GM19239 (cell line): ENCODE measurements around the gene IFIT1B.
"Not testable (repeated sequence)": the region's sequence is repeated elsewhere in the genome, so short reads cannot be mapped to it uniquely, and the experiment has no call there.

Experiments
- DNase-seq: peaks from one replicate; pipeline ENCODE4 v3.0.0; 2011; ENCODE audit warnings: low spot score; ENCODE audit not compliant: insufficient read length
- FAIRE-seq: peaks from 2 replicates; lab custom pipeline; 2011; peaks lifted over from hg19 to GRCh38; lab: Jason Lieb, UNC

Gene IFIT1B, protein sequence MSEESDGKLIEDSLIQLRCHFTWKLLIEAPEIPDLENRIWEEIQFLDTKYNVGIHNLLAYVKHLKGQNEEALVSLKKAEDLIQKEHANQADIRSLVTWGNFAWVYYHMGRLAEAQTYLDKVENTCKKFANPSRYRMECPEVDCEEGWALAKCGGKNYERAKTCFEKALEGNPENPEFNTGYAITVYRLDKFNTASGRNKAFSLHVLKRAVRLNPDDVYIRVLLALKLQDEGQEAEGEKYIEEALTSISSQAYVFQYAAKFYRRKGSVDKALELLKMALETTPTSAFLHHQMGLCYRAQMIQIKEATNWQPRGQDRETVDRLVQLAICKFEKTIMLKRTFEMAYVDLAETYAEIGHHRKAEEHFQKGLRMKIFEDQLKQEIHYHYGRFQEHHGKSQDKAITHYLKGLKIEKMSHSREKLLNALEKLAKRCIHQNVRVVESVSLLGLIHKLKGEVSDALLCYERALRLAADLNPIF

DNA sequence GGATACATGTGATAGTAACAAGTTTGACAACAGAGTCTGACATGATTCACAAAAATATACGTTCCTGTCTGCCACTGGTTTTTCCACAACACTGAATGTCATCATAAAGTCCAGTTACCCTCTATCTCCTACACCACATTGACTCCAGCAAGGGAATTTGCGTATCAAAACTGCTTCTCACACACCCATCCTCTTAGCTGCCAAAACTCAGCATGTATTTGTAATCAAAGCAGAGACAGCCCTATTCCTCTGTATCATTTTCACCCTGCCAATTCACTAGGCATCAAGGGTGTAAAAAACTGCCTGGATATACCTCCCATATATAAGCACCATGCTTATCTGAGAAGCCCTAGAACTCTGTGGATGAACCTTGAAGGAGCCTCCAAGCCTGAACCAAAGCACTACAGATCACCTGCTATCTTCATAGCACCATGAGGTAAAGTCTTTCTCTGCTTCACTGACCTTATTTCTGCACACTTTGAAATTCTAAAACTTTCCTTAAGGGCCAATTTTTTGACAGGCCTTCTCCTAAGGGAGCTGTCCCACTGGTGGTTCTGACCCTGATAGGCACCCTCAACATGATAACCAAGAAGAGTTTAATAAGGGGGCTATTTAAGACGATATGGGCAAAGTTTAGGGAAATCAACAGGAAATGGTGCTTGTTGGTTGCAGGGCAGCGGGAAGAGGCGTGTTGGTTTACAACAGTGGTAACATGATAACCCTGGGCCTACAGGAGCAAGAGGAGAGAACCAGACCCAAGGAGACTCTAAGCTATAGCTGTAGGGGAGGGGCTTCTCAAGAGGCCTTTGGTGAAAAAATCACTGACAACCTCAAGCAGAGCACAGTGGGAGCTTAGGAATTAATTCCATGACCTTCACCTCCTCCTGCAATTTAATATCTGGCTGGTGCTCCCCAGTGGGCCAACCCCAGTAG is at the start of gene IFIT1B:
Gene IFIT1B (plus strand): TSS at position 352 of the 933 bp plus-strand sequence. CDS start 80 bp downstream, at position 432.
- no peak for FAIRE-seq
- no peak for DNase-seq

DNA sequence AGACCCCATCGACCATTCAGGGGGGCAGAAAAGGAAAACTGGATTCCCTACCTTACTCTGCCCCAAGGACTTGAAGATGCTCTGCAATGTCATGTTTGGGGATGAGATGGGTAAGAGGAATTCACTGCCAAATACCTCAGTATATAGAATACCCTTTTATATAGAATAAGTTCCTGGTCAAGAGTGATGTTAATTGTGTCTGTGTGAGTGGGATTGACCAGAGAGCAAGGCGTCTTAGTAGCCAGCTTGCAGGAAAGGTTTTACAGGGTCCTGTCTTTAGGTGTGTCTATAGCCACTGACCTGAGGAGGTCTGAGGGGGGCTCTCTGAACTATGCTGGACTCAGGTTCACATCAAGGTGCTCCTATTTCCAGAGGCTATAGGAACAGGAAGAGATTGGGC is 48.7 kb upstream of the IFIT1B start:
- FAIRE-seq (no peak), DNase-seq (no peak)

DNA sequence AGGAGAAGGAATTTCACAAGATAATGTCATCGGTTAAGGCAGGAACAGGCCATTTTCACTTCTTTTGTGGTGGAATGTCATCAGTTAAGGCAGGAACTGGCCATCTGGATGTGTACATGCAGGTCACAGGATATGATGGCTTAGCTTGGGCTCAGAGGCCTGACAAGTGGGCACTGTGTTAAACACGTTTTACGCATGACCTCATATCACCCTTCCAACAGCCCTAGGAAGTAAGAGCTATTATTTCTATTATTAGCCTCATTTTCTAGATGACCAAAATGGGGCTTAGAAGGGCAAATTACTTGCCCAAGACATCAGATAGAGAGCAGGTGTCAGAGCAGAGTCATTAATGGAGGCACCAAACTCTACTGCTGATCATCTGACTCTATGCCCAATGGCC is 47.8 kb upstream of the IFIT1B start:
- FAIRE-seq, DNase-seq: not testable (repeated sequence)

DNA sequence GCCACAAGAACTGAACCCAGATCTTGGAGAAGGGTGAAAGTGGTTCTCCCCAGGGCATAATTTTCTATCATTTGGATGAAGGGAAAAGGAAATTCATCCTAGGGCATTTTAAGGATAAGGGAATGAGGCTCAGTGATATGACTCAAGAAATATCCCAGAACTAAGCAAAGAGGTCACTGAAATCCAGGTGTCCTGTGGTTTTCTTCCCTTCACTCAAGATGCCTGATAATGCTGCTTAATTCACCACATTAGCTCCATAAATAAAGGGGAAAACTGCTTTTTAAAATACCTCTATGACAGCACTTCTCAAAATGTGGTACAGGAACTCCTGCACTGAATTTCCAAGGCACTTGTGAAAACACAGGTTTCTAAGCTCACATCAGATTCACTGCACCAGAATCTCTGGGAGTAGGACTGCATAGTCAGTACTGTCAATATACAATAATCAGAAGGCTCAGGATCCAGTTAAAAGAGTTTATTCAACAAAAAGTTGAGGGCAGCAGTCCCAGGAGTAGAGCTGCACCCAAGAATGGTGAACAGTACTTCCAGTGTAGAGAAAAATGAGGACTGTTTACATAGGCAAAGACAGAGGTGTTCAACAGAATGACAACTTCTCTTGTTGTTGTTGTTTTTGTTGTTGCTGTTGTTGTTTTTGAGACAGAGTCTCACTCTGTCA is 47.2 kb upstream of the IFIT1B start:
- FAIRE-seq: no peak
- no peak for DNase-seq

DNA sequence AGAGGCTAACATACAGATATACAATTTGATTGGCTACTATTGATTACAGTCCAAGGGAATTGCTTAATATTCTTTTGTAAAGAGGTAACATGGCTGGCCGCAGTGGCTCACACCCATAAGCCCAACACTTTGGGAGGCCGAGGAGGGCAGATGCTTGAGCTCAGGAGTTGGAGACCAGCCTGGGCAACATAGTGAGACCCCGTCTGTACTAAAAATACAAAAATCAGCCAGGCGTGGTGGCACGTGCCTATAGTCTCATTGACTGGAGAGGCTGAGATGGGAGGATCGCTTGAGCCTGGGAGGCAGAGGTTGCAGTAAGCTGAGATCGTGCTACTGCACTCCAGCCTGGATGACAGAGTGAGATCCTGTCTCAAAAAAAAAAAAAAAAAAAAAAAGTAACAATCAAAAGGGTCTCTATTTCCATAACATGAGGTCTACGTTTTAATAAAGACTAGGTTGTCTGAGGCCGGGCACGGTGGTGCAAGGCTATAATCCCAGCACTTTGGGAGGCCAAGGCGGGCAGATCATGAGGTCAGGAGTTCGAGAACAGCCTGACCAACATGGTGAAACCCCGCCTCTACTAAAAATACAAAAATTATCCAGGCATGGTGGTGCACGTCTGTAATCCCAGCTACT is 46.3 kb upstream of the IFIT1B start:
- FAIRE-seq: not testable (repeated sequence)

DNA sequence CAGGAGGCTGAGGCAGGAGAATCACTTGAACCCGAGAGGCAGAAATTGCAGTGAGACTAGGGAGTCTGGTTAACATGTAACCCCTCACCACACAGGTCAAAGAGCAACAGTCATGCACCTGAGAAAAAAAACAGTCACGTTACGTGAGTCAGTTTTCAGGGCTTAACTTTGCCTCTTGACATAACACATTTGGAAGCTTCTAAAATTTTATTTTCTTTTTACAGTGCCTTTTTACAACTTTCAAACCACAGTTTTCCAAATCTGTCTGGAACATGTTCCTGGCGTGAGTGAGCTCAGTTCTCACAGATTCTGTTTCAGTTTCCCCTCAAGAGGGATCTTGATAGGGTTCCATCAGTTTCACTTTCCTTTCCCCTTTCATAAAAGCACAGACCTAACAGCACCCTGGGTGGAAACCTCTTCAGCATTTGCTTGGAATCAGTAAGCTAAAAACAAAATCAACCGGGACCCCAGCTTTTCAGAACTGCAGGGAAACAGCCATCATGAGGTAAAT is 45.7 kb upstream of the IFIT1B start:
- peak; percentile 92 for FAIRE-seq
- DNase-seq: no peak

More for the DNA sequence above, 46.3 kb upstream of the IFIT1B start:
- DNase-seq: not testable (repeated sequence)

DNA sequence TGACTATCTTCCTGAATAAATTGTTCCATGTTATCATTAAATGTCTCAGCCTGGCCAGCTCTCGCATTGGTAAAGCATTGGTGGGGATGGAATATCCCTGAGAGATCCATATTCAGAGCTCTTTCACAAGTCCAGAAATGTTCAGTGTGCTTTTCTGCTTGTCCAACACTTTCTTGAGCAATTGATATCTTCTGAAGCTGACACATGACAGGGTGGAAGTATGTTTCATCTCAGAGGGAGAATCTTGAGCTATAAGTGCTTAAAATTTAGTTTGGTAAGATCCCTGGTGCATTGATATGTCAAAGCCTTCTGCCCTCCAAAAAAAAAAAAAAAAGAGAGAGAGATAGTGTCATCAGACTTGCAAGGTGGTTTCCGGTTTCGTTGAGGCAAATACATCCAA is 42.6 kb upstream of the IFIT1B start:
- no peak for FAIRE-seq
- no peak for DNase-seq

DNA sequence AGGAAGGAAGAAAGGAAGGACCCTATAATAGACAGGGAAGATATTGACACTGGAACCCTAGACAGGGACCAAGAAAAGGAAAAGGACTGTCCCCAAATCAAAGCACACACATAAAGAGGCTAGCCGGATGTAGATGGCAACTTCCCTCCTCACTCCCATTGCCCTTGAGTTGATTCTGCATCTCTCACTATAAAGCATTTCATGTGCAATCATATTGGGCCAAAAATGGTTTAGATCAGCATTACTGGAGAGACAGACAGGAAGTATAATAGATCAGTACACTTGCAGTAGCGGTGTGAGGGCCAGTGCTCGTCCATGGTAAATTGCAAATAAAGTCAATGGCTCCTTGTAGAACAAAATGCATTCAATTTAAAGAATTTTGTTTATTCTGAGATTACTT is 41.6 kb upstream of the IFIT1B start:
- no peak for DNase-seq
- no peak for FAIRE-seq

DNA sequence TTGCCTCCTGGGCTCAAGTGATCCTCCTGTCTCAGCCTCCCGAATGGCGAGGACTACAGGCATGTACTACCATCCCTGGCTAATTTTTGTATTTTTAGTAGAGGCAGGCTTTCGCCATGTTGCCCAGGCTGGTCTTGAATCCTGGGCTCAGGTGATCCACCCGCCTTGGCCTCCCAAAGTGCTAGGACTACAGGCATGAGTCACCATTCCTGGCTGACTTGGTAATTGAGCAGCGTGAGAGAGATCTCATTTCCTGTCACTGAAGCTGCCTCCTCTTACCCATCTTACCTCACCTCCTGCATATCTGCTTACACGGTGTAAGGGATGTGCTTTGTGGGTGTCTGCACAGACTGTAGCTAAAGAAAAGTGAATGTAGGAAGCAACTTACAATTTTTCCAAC is 40.4 kb upstream of the IFIT1B start:
- FAIRE-seq (peak; percentile 62), DNase-seq (no peak)

DNA sequence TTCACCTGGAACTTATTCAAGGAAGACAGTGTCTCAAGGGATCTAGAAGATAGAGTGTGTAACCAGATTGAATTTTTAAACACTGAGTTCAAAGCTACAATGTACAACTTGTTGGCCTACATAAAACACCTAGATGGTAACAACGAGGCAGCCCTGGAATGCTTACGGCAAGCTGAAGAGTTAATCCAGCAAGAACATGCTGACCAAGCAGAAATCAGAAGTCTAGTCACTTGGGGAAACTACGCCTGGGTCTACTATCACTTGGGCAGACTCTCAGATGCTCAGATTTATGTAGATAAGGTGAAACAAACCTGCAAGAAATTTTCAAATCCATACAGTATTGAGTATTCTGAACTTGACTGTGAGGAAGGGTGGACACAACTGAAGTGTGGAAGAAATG is 39.1 kb upstream of the IFIT1B start:
- FAIRE-seq: no peak
- DNase-seq: no peak

DNA sequence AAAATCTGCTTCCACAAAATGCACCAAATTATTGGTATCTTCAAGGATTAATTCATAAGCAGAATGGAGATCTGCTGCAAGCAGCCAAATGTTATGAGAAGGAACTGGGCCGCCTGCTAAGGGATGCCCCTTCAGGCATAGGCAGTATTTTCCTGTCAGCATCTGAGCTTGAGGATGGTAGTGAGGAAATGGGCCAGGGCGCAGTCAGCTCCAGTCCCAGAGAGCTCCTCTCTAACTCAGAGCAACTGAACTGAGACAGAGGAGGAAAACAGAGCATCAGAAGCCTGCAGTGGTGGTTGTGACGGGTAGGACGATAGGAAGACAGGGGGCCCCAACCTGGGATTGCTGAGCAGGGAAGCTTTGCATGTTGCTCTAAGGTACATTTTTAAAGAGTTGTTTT is 38.0 kb upstream of the IFIT1B start:
- DNase-seq (no peak), FAIRE-seq (no peak)

DNA sequence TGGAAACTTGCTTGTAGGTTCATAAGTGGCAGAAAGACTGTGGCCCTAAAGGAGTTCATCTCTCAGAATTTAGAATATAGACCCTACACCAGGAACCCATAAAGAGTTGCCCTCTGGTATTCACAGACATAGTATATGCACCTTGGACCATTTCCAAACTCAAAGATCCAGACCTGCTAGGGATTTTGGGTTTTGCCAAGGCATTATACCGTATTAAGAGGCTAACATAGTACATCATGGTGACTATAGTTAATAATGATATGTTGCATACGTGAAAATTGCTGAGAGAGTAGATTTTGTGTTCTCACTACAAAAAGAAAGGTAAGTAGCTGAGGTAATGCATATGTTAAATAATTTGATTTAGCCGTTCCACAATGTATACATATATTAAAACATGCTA is 36.2 kb upstream of the IFIT1B start:
- FAIRE-seq: no peak

DNA sequence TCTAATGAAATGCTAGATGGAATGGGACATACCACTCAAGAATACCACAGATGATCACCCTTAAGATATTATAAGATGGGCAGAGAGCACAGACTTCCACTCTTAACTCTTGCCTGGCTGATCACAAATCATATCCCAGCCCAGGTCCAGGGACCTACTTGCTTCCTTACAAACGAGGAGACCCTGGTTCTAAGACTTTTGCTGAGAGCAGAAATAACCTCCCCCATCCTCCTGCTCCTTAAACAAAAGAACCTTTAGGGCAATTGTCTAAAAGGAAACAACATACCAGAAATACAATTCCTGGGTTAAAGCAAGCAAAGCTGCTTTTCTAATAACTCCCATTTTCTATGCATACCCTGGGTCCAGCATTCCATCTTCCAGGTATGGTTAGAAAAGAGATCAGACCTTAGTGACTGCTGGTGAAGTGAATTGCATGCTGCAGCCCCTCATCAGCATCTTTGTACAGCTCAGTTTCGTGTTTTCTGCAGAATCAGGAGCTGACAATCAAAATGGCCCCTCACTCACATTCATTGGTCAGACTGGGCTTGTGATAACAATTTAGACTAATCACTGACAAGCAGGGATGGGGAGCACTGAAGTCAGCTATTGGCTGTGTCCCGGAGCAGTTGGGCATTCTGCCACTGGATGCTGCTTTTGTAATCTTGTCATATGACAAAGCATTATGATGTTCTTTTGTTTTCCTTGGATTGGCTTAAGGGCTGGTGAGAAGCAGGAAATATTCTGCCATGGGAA is 35.5 kb upstream of the IFIT1B start:
- no peak for FAIRE-seq
- DNase-seq: no peak

More for the DNA sequence above, 36.2 kb upstream of the IFIT1B start:
- DNase-seq: no peak

DNA sequence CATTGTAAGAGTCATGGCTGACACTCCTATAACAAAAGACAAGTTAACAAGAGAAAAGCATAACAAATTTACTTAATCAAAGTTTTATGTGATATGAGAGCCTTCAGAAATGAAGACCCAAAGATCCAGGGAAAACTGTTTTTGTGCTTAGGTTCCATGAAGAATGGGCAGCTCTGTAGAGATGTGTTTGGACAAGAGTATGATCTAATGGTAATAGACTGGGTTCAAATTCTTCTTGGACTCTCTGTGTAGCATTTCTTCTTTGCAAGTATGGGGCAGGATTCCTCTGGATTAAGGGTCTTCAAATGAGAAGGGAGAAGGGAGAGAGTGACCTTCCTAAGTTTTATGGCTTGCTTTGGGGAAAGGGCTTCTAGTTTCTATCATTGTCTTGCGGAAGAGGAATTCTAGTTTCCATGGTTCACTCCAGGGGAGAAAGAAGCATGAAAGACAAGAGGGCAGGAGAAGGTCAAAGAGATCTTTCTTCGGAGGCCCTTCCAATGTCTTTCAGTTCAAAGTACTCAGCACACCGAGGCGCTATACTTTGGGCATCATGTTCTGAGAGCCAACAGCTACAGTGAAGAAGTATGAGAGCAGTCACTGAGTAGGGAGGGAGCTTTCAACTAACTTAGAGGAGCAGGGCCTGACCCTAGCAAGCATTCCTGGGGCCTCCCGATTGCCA is 34.6 kb upstream of the IFIT1B start:
- DNase-seq: no peak
- FAIRE-seq: no peak

DNA sequence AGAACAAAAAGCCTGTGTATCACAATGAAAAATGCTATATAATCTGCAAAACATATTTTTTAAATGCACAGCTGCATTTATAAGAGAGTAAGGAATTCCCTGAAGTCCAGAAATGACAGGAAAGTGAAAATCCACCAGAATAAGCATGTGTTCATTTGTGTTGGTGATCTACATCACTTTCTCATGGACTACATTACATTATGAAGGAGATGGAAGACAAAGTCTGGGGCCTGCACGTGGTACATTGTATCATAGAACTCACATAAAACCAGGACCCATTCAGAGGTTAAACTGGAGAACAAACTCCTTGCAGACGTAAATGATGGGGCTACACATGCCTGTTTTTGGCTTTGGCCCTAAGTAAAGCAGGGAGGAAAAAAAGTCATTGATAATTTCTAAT is 33.7 kb upstream of the IFIT1B start:
- no peak for FAIRE-seq

DNA sequence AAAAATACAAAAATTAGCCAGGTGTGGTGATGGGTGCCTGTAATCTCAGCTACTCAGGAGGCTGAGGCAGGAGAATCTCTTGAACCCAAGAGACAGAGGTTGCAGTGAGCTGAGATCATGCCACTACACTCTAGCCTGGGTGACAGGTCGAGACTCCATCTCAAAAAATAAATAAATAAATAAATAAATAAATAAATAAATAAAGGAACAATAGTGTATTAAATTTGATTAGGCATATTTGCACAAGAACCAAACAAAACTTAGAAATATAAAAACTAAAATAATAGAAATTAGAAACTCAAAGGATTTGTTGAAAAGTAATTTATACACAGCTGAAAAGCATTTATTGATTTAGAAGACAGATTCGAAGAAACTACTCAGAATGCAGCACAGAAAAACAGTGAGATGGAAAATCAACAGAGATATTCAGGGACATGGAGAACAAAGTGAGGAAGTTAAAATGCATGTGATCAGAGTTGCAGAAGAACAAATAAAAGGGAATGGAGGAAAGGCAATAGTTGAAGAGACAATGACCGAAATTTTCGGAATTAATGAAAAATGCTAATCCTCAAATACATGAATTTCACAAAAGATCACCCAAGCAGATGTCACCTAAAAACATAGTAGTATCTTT is 32.4 kb upstream of the IFIT1B start:
- FAIRE-seq (no peak), DNase-seq (no peak)

More for the DNA sequence above, 33.7 kb upstream of the IFIT1B start:
- DNase-seq: no peak

DNA sequence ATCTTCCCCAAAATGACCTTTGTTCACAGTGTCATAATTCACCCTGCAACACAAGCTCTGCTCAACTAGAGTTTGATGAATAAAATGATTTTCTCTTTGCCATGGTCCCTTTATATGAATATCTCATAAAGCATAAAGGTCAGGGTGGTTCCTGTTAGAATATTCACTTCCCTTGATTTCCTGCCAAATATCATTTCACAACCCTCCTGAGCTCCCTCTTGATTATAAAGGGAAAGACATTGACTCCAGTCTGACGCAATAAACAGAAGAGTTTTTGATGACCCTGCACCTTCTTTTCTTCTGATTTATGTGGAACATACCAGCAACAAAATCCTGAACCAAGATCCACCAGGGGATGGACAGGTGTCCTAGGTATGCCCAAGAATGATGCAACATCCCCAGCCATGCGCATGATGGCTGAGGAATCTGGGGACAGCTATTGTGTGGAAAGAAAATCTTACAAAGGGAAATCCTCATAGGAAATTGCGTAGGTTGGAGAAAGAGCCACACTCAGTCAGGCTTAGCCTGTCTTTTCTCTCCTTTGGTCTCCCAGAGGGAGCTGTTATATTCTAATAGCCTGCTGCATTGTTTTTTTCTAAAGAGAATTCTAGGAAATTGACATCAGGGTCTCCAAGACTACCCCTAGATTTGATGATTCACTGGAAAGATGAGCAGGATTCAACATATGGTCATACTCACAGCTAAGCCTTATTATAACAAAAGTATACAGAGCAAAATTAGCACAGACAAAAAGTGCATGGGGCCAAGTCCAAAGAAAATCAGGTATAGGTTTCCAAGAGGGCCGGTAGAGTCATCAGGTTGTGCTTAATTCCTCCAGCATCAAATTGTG is 31.2 kb upstream of the IFIT1B start:
- FAIRE-seq (no peak), DNase-seq (no peak)
